Left ventricle myocardium inferior (tissue), 1 donor: Measurements from ENCODE around the gene KMT2B. TPM values are rescaled to one million over a fixed set of nuclear protein-coding genes. Genes with fewer than 3 reads are reported as not detected.

ENCODE experiments used
- DNase-seq: peaks from one replicate; pipeline ENCODE4 v3.0.0-alpha.2; 2020
- H3K27ac ChIP-seq: fragments of 200-600 bp; replicated peaks from 2 replicates; pipeline ENCODE4 v1.8.0; 2021
- H3K27me3 ChIP-seq: fragments of 200-600 bp; 2 replicates; pipeline ENCODE4 v1.8.0; 2021; ENCODE audit warnings: low read depth
- H3K36me3 ChIP-seq: fragments of 200-600 bp; 2 replicates; pipeline ENCODE4 v1.8.0; 2021
- H3K4me1 ChIP-seq: fragments of 200-600 bp; 2 replicates; pipeline ENCODE4 v1.8.0; 2021
- H3K4me3 ChIP-seq: fragments of 200-600 bp; 2 replicates; pipeline ENCODE4 v1.8.0; 2021; ENCODE audit warnings: mild to moderate bottlenecking, moderate library complexity
- H3K9me3 ChIP-seq: fragments of 200-600 bp; replicated peaks from 2 replicates; pipeline ENCODE4 v1.8.0; 2021
- intact Hi-C: fragments of 100-400 bp; cut with micrococcal nuclease; formaldehyde crosslinking; loops from one replicate; pipeline ENCODE4 v1.11.0; 2022
- total RNA-seq: library from RNA; stranded (reverse); fragmentation: NEBNext Ultra II Directional; extraction: Animal tissue kit (Norgen Biotek cat#: 25700); gene quantifications from one replicate; pipeline ENCODE4 v1.2.1, GENCODE V29; 2021
- TF ChIP-seq, protein P1 (sequence below): fragments of 200-600 bp; IDR thresholded peaks from 2 replicates; pipeline ENCODE4 v1.8.0; 2021; ENCODE audit warnings: antibody characterized with exemption, mild to moderate bottlenecking, borderline replicate concordance
- donor health status: DM: no; HTN: yes; CAD: no; lungs with severe emphysema.

Gene KMT2B
- total RNA-seq, 1 donor from 2014 or later, result 12.8 TPM

DNA sequence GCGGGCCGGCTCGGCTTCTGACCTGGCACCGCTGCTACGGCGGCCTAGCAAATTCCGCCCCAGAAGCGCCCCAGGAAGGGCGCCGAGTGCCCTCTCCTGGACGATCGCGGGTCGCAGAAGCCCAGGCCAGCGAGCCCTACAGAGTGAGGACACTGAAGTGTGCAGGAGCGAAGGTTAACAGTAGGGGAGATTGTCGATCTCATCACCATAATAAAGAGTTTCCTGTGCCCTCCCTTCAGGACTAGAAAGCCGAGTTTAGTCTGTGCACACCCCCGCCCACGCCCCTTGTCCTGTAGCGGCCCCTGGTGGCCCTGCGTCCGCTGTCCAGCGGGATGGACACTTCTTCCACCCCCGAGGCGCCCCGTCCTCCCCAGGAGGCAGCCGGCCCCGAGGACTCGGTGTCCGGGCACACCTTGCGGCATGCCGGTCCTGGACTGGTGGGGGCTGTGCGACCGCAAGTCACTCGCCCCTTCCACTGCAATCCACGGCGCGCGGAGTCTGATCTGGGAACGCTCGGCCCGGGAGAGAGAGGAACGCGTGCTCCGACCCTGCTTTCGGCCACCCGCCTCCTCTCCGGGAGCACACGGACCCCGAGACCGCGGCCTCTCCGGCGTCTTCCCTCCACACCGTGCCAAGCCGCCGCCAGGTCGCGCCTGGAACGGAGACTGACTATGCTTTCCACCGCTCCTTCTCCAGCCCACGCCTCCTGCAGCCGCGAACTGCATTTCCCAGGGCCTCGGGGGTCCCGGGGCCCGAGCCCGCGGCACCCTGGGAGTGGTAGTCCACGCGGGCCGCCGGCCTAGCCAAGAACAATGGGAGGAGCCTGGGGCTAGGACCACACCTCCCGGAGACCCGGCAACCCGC is 770 bp upstream of the KMT2B start:
- TF ChIP-seq, protein P1, sequence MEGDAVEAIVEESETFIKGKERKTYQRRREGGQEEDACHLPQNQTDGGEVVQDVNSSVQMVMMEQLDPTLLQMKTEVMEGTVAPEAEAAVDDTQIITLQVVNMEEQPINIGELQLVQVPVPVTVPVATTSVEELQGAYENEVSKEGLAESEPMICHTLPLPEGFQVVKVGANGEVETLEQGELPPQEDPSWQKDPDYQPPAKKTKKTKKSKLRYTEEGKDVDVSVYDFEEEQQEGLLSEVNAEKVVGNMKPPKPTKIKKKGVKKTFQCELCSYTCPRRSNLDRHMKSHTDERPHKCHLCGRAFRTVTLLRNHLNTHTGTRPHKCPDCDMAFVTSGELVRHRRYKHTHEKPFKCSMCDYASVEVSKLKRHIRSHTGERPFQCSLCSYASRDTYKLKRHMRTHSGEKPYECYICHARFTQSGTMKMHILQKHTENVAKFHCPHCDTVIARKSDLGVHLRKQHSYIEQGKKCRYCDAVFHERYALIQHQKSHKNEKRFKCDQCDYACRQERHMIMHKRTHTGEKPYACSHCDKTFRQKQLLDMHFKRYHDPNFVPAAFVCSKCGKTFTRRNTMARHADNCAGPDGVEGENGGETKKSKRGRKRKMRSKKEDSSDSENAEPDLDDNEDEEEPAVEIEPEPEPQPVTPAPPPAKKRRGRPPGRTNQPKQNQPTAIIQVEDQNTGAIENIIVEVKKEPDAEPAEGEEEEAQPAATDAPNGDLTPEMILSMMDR, result peak; percentile 91
- peaks cover 44% of the 10 kb centered on the region for H3K4me1 ChIP-seq
- DNase-seq, result peak; percentile 96
- H3K4me3 ChIP-seq, result peak overlapping the region; percentile 96
- intact Hi-C loops, result loop anchor here (2.0 kb wide), 1 partner anchor 20 kb away; no protein-coding TSS in a partner anchor
- peak overlapping the region; percentile 95 for H3K27ac ChIP-seq
- peaks cover 22% of the 10 kb centered on the region for H3K36me3 ChIP-seq
- H3K27me3 ChIP-seq, result no peaks in the 10 kb centered on the region
- H3K9me3 ChIP-seq, result no peaks in the 10 kb centered on the region

DNA sequence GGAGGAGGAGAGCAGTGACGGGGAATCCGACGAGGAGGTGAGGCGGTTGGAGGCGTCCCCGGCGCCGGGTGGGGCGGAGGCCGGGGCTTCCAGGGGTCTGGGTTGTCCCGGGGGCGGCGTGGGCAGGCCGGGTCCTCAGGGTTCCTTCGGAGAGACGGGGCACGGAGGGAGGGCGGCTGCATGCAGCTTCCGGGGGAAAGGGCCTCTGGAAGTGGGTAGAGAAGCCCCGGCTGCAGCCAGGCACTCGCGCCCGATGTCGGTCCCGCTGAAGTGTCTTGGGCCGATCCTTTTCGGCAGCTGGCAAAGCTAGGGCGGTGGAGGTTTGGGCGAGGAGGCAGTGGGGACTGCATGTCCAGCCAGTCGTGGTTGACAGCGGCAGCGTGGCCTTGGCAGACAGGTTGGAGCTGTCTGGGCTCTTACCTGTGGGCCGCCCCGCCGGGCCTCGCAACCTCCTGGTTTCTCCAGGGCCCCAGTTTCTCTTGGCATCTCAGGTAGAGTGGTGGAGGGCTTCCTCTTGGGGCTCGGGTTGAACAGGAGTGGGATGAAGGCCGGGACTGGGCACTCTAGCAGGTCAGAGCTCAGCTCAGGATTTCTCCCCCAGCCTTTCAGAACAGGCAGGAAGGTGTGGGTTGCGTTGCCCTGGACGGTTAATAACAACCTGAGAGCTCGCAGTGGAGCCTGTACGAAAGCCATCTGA is 690 bp downstream of the KMT2B start:
- intact Hi-C loops, result no loop called here
- Histone ChIP-seq H3K27me3 (no peaks in the 10 kb centered on the region), H3K4me3 (peak overlapping the region; percentile 96), H3K9me3 (no peaks in the 10 kb centered on the region), H3K4me1 (peaks cover 47% of the 10 kb centered on the region), H3K27ac (peak overlapping the region; percentile 95), H3K36me3 (peaks cover 37% of the 10 kb centered on the region)
- TF ChIP-seq, protein P1, result no peak
- peak; percentile 43 for DNase-seq

DNA sequence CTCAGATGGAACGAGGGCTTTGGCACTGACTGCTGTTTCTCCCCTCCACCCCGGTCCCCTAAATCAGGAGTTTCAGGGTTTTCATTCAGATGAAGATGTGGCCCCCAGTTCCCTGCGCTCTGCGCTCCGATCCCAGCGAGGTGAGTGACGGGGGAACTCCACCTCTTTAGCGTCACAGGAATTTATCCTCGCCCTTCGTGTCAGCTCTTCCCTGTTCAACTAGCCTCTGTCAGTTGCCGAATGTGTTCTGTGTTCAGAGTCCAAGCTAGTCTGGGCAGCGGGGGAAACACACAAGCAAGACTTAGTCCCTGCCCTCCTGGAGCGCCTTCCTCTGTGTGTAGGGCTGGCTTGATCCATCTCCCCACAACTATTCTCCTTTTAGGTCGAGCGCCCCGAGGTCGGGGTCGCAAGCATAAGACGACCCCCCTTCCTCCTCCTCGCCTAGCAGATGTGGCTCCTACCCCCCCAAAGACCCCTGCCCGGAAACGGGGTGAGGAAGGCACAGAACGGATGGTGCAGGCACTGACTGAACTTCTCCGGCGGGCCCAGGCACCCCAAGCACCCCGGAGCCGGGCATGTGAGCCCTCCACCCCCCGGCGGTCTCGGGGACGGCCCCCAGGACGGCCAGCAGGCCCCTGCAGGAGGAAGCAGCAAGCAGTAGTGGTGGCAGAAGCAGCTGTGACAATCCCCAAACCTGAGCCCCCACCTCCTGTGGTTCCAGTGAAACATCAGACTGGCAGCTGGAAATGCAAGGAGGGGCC is 1.8 kb downstream of the KMT2B start:
- DNase-seq, result no peak
- TF ChIP-seq, protein P1, result no peak
- Histone ChIP-seq H3K4me3 (peak overlapping the region; percentile 96), H3K27me3 (no peaks in the 10 kb centered on the region), H3K4me1 (peaks cover 47% of the 10 kb centered on the region), H3K9me3 (no peaks in the 10 kb centered on the region), H3K36me3 (peaks cover 48% of the 10 kb centered on the region), H3K27ac (peak overlapping the region; percentile 8)
- intact Hi-C loops, result no loop called here

DNA sequence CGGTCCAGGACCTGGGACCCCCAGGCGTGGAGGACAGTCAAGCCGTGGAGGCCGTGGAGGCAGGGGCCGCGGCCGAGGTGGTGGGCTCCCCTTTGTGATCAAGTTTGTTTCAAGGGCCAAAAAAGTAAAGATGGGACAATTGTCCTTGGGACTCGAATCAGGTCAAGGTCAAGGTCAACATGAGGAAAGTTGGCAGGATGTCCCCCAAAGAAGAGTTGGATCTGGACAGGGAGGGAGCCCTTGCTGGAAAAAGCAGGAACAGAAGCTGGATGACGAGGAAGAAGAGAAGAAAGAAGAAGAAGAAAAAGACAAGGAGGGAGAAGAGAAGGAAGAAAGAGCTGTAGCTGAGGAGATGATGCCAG is 2.3 kb downstream of the KMT2B start:
- Histone ChIP-seq H3K27ac (peak overlapping the region; percentile 8), H3K36me3 (peaks cover 53% of the 10 kb centered on the region), H3K4me1 (peaks cover 47% of the 10 kb centered on the region), H3K4me3 (no peak overlapping the region), H3K9me3 (no peaks in the 10 kb centered on the region), H3K27me3 (no peaks in the 10 kb centered on the region)
- no peak for DNase-seq
- intact Hi-C loops, result no loop called here
- TF ChIP-seq, protein P1, result no peak

DNA sequence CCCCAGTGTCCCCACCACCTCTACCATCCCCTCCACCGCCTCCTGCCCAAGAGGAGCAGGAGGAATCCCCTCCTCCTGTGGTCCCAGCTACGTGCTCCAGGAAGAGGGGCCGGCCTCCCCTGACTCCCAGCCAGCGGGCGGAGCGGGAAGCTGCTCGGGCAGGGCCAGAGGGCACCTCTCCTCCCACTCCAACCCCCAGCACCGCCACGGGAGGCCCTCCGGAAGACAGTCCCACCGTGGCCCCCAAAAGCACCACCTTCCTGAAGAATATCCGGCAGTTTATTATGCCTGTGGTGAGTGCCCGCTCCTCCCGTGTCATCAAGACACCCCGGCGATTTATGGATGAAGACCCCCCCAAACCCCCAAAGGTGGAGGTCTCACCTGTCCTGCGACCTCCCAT is 2.8 kb downstream of the KMT2B start:
- intact Hi-C loops, result no loop called here
- TF ChIP-seq, protein P1, result no peak
- DNase-seq, result no peak
- Histone ChIP-seq H3K4me1 (peaks cover 42% of the 10 kb centered on the region), H3K27ac (no peak overlapping the region), H3K4me3 (no peak overlapping the region), H3K9me3 (no peaks in the 10 kb centered on the region), H3K36me3 (peaks cover 58% of the 10 kb centered on the region), H3K27me3 (no peaks in the 10 kb centered on the region)
